HG02610 (cell line): ENCODE results near the gene SH3D21.

Experiments
- ATAC-seq: cut with Tn5 transposase; IDR thresholded peaks from one replicate; pipeline ENCODE4 v1.9.1; 2021; ENCODE audit warnings: mild to moderate bottlenecking, moderate library complexity; ENCODE audit not compliant: unreplicated experiment

The SH3D21 gene

GRCh38 chr1:36303244-36303643 lies 2.9 kb upstream of the SH3D21 start:
- no peak for ATAC-seq

- no peak for ATAC-seq
Measured at GRCh38 chr1:36303650-36304360, 2.4 kb upstream of the SH3D21 start.

DNA sequence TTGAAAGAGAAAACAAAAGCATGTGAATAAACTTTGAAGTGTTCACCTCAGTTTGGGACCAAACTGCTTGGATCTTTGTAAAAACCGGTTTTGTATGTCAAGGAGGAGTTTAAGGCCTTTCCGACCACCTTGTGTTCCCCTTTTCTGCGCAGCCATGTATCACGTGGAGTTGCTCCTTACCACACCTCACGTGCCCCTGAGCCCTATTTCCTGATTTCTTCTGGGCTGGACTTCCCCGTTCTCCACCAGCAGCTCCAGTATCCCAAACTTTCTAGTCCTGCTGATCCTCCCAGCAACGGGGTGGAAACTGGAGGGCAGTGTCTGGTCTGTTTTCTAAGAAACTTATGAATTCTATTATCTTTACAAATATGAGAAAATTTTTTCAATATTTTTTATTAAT lies 1.6 kb upstream of the SH3D21 start:
- no peak for ATAC-seq

- ATAC-seq: no peak
Measured at GRCh38 chr1:36304970-36305914, 926 bp upstream of the SH3D21 start.

DNA sequence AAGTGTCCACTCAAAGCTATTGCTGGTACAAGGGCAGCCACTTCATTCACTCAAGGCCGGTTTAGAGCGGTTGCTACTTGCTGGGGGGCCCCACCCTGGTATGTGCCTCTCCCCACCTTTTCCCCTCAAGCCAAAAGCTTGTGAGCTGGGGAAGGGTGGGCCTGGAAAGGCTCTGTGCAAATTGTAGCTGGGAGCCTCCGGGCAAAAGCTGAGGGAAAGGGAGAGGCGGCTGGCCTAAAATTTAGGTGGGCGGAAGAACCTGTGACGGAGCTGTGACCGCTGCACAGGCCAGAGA lies 306 bp upstream of the SH3D21 start:
- ATAC-seq: no peak

- peak; percentile 96 for ATAC-seq
Measured at GRCh38 chr1:36306902-36307456, 811 bp downstream of the SH3D21 start.

GRCh38 chr1:36307601-36308330 lies 1.6 kb downstream of the SH3D21 start:
- ATAC-seq: no peak

- ATAC-seq: no peak
Measured at GRCh38 chr1:36309397-36309796, 3.2 kb downstream of the SH3D21 start.

- no peak for ATAC-seq
Measured at GRCh38 chr1:36320291-36320761, 14.2 kb downstream of the SH3D21 start.

- ATAC-seq: no peak
Measured at GRCh38 chr1:36320767-36321118, 14.6 kb downstream of the SH3D21 start.

DNA sequence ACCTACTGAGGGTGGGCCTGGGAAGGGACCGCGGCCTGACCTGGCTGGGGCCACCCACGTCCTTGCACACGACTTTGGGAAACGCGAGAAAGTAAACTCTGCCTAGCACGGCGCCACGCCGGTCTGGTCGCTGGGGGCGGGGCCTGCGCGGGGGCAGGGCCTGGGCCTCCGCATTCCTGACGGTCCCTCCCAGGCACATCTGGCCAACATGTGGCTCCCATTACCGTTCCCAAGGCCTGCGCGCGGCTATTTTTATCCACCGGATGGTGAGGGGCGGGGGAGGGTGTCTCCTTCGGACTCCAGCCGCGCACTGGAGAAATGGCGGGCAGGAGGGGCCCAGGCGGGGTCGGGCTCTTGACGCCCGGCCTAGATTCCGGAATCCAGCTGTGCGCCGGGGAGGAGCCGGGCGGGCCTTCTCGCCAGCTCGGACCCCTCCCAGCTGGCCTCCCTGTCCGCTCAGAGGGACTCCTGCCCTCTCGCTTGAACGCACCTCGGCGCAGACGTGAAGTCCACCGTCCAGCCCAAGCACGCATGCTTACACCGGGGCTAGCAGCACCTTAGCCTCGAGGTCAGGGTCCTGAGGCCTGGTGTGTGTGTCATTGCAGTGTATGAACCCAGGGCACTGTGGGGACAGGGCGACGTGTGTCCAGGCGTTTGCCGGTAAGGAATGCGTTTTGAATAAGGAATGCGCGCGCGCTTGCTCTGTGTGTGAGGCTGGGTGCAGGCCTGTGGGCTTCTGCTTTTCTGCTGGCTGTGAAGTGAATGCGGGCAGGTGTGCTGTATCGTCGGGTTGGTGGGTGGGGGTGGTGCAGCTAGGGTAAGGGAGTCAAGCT lies 15.2 kb downstream of the SH3D21 start:
- no peak for ATAC-seq

- ATAC-seq: no peak
Measured at GRCh38 chr1:36322041-36322785, 16.0 kb downstream of the SH3D21 start.

GRCh38 chr1:36322786-36323635 lies 16.8 kb downstream of the SH3D21 start:
- ATAC-seq: no peak

GRCh38 chr1:36323636-36324352 lies 17.6 kb downstream of the SH3D21 start, which contains the start of gene EVA1B:
Gene EVA1B, minus strand, starts transcription at chr1:36323645. Its CDS starts 608 bp downstream, at chr1:36323037.
- no peak for ATAC-seq

DNA sequence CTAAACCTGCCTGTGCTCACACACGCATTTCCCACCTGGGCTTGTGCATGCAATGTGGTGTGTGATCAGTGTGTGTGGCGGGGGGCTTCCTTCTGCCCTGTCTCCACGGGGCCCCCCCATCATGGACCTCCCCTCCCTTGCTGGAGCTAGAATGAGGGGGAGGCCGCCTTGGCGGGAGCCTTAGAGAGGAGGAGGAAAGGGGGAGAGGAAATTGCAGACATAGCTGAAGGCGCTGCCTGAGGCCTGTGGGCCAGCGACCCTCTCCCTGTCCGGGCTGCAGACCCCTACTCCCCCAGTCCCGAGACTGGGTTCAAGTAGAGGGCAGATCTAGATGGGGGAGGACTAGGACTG lies 18.2 kb downstream of the SH3D21 start:
- ATAC-seq: no peak

DNA sequence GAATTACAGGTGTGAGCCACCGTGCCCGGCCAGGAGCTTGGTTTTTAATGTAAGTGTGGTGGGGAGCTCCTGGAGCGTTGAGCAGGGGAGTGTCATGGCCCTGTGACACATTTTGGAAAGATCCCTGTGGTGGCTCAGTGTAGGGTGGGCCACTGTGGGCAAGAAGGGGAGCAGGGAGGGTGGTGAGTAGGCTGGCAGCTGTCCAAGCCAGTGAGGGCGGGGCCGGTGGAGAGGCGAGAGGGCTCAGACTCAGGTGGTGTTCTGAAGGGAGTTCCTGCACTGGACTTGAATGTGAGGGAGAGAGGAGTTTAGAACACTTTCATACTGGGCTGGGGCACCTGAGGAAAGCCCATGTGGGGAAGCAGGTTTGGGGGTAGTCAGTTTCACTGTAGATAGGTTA lies 20.3 kb downstream of the SH3D21 start:
- ATAC-seq: no peak

DNA sequence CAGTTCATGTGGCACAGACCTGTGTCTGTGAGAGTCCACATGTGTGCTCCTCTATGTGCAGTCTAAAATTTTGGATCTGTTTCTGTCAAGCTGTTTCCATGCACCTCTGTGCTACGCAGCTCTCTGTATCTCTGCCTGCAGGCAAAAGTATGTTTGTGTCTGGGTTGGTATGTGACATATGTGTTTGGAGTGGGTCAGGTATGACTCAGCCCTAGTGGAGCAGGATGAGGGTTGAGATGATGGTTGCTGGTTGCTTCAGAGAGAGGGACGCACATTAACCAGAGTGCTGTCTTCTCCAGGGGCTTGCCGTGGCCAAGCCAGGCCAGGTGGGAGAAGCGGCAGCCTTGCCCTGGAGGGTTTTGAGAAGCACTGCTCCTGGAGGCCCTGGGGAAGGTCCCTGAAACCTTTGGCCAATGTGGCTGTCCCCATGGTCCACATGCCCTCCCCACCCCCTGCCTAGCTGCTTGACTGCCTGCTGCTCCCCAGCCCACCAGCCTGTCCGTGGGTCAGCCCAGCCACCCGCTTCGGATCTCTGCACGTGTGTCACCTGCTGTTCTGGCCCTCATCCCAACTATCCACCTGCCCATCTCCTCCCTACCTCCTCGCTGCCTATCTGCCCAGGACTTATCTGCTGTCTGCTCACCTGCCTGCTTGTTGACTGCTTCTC lies 21.4 kb downstream of the SH3D21 start:
- no peak for ATAC-seq

GRCh38 chr1:36328088-36328480 lies 21.9 kb downstream of the SH3D21 start:
- ATAC-seq: no peak
